Activated B cell treated with CpG ODN at 0.5 μM for 24 hours (primary cell): ENCODE results near the gene TTC34. TPM values are rescaled to one million over a fixed set of nuclear protein-coding genes. Genes with fewer than 3 reads are reported as not detected.

ENCODE experiments used
- ATAC-seq: fragments of 200-7000 bp; cut with Tn5 transposase; one replicate; pipeline ENCODE4 v1.10.0; 2021; ENCODE audit warnings: low read depth, mild to moderate bottlenecking, moderate library complexity
- CTCF ChIA-PET: fragments of 350-600 bp; sonication (Branson Sonifier 250); formaldehyde crosslinking; loops from one replicate; lab custom pipeline; 2021; ENCODE audit warnings: antibody characterized with exemption; lab: Charles Lee
- POLR2A ChIA-PET: fragments of 350-600 bp; sonication (Branson Sonifier 250); formaldehyde crosslinking; loops from one replicate; lab custom pipeline; 2021; ENCODE audit warnings: antibody characterized with exemption; lab: Charles Lee
- DNase-seq: peaks from one replicate; pipeline ENCODE4 v3.0.0; 2022
- H3K27ac Mint-ChIP-seq: one replicate; pipeline ENCODE4 v1.8.0; 2020; ENCODE audit warnings: mixed read lengths
- H3K27me3 Mint-ChIP-seq: one replicate; pipeline ENCODE4 v1.8.0; 2021; ENCODE audit warnings: mixed read lengths
- H3K36me3 Mint-ChIP-seq: one replicate; pipeline ENCODE4 v1.8.0; 2021; ENCODE audit warnings: low read depth, mixed read lengths
- H3K4me1 Mint-ChIP-seq: one replicate; pipeline ENCODE4 v1.8.0; 2021; ENCODE audit warnings: mixed read lengths
- H3K4me3 Mint-ChIP-seq: one replicate; pipeline ENCODE4 v1.8.0; 2020; ENCODE audit warnings: mild to moderate bottlenecking, mixed read lengths
- H3K9me3 Mint-ChIP-seq: one replicate; pipeline ENCODE4 v1.8.0; 2020; ENCODE audit warnings: mixed read lengths
- CTCF ChIP-seq: fragments of 200-600 bp; IDR thresholded peaks from one replicate; pipeline ENCODE4 v1.8.0; 2022; ENCODE audit warnings: antibody characterized with exemption, mild to moderate bottlenecking
- intact Hi-C: fragments of 100-400 bp; cut with micrococcal nuclease; formaldehyde crosslinking; loops from one replicate; pipeline ENCODE4 v1.15.1; 2024
- total RNA-seq: library from RNA; stranded (reverse); gene quantifications from 2 replicates; pipeline ENCODE4 v1.2.3, GENCODE V29; 2022

The TTC34 gene
- total RNA-seq, 1 donor from 2014 or later: 4.5 TPM

GRCh38 chr1:2632561-2633361, 168.7 kb downstream of the TTC34 start, which contains the start of gene MMEL1:
Gene MMEL1 (minus strand): TSS chr1:2633016. CDS start chr1:2629484, 3,532 bp downstream.
- ChIA-PET CTCF (no interaction called here), POLR2A (interaction anchor here (0.5 kb wide), 1 partner anchor 1135 kb away, joined by 4 read pairs; no protein-coding TSS in a partner anchor)
- H3K27me3 Mint-ChIP-seq: peaks cover 14% of the 10 kb centered on the region
- no peak for DNase-seq
- H3K27ac Mint-ChIP-seq: no peak within 1 kb of the TSS
- H3K36me3 Mint-ChIP-seq: no peaks in the 10 kb centered on the region
- no peak within 1 kb of the TSS for H3K4me3 Mint-ChIP-seq
- peaks cover 2% of the 10 kb centered on the region for H3K9me3 Mint-ChIP-seq
- H3K4me1 Mint-ChIP-seq: no peaks in the 10 kb centered on the region
- TF ChIP-seq CTCF: no peak
- intact Hi-C loops: no loop called here
- ATAC-seq: no peak

- H3K36me3 Mint-ChIP-seq: no peaks in the 10 kb centered on the region
- H3K4me3 Mint-ChIP-seq: no peak overlapping the region
- intact Hi-C loops: no loop called here
- H3K4me1 Mint-ChIP-seq: no peaks in the 10 kb centered on the region
- peaks cover 18% of the 10 kb centered on the region for H3K27me3 Mint-ChIP-seq
- H3K27ac Mint-ChIP-seq: no peak overlapping the region
- DNase-seq: no peak
- peaks cover 2% of the 10 kb centered on the region for H3K9me3 Mint-ChIP-seq
- CTCF ChIA-PET: no interaction called here
- TF ChIP-seq CTCF: no peak
- no peak for ATAC-seq
- POLR2A ChIA-PET: no interaction called here
These were observed 169.5 kb downstream of the TTC34 start for GRCh38 chr1:2632051-2632430.

GRCh38 chr1:2631136-2632050, 170.1 kb downstream of the TTC34 start:
- Mint-ChIP-seq H3K36me3 (no peaks in the 10 kb centered on the region), H3K4me3 (no peak overlapping the region), H3K9me3 (no peaks in the 10 kb centered on the region), H3K27me3 (peaks cover 22% of the 10 kb centered on the region), H3K4me1 (no peaks in the 10 kb centered on the region), H3K27ac (no peak overlapping the region)
- DNase-seq: no peak
- intact Hi-C loops: no loop called here
- ChIA-PET CTCF (no interaction called here), POLR2A (no interaction called here)
- no peak for ATAC-seq
- no peak for TF ChIP-seq CTCF

DNA sequence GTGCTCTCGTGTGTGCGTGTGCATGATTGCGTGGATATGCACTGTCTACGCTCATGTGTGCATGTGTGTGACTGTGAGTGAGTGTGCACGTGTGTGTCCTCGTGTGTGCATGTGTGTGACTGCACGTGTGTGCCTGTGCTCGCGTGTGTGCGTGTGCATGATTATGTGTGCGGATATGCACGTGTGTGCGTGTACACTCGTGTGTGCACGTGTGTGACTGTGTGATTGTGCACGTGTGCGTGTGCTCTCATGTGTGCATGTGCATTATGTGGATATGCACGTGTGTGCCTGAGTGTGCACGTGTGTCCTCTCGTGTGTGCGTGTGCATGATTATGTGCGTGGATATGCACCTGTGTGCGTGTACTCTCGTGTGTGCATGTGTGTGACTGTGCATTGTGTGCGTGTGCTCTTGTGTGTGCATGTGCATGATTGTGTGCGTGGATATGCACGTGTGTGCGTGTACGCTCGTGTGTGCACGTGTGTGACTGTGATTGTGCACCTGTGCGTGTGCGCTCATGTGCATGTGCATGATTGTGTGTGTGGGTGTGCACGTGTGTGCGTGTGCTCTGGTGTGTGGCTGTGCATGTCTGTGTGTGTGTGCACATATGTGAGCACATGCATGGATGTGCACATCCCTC, 170.9 kb downstream of the TTC34 start:
- TF ChIP-seq CTCF: no peak
- ChIA-PET POLR2A (no interaction called here), CTCF (no interaction called here)
- Mint-ChIP-seq H3K4me3 (no peak overlapping the region), H3K27ac (no peak overlapping the region), H3K9me3 (no peaks in the 10 kb centered on the region), H3K36me3 (no peaks in the 10 kb centered on the region), H3K4me1 (no peaks in the 10 kb centered on the region), H3K27me3 (peaks cover 30% of the 10 kb centered on the region)
- DNase-seq (no peak), ATAC-seq (no peak)
- intact Hi-C loops: no loop called here
